Loucy (cell line): ENCODE measurements around the gene FUS.
"Not testable (repeated sequence)": the region's sequence is repeated elsewhere in the genome, so short reads cannot be mapped to it uniquely, and the experiment has no call there.

Source experiments
- H2AFZ ChIP-seq: fragments of 200-600 bp; sonication (generic); 2 replicates; pipeline ENCODE4 v1.6.0; 2016; ENCODE audit warnings: antibody characterized with exemption, mild to moderate bottlenecking, low read length, moderate library complexity
- H3F3A ChIP-seq: fragments of 200-600 bp; 2 replicates; pipeline ENCODE4 v1.6.0; 2016; ENCODE audit warnings: antibody characterized with exemption, low read depth, mild to moderate bottlenecking
- H3K27me3 ChIP-seq: fragments of 200-600 bp; sonication (generic); 2 replicates; pipeline ENCODE4 v1.6.1; 2014; ENCODE audit warnings: low read length, mild to moderate bottlenecking; ENCODE audit not compliant: insufficient read depth, poor library complexity, severe bottlenecking
- H3K36me3 ChIP-seq: fragments of 200-600 bp; sonication (generic); 2 replicates; pipeline ENCODE4 v1.6.1; 2016; ENCODE audit warnings: low read length; ENCODE audit not compliant: insufficient read depth
- H3K4me1 ChIP-seq: fragments of 200-600 bp; sonication (generic); 2 replicates; pipeline ENCODE4 v1.5.1; 2014; ENCODE audit warnings: low read length, mild to moderate bottlenecking; ENCODE audit not compliant: insufficient read depth, poor library complexity, severe bottlenecking
- H3K4me2 ChIP-seq: fragments of 200-600 bp; sonication (generic); 2 replicates; pipeline ENCODE4 v1.6.0; 2014; ENCODE audit warnings: antibody characterized with exemption, low read length, low read depth, mild to moderate bottlenecking; ENCODE audit not compliant: poor library complexity, severe bottlenecking
- H3K4me3 ChIP-seq: fragments of 200-600 bp; sonication (generic); 2 replicates; pipeline ENCODE4 v1.5.1; 2014; ENCODE audit warnings: low read length, mild to moderate bottlenecking, mixed read lengths; ENCODE audit not compliant: poor library complexity, severe bottlenecking
- H3K79me2 ChIP-seq: fragments of 200-600 bp; sonication (generic); 2 replicates; pipeline ENCODE4 v1.6.1; 2014; ENCODE audit warnings: low read length; ENCODE audit not compliant: insufficient read depth
- H3K9ac ChIP-seq: fragments of 200-600 bp; sonication (generic); 2 replicates; pipeline ENCODE4 v1.6.0; 2014; ENCODE audit warnings: mild to moderate bottlenecking, low read depth, low read length, moderate library complexity; ENCODE audit not compliant: poor library complexity, severe bottlenecking
- H3K9me2 ChIP-seq: fragments of 200-600 bp; sonication (generic); replicated peaks from 2 replicates; pipeline ENCODE4 v1.6.1; 2016; ENCODE audit warnings: low read depth, low read length, mixed read lengths
- H3K9me3 ChIP-seq: fragments of 200-600 bp; sonication (generic); 2 replicates; pipeline ENCODE4 v1.6.1; 2014; ENCODE audit warnings: mild to moderate bottlenecking, antibody characterized with exemption, low read length, low read depth; ENCODE audit not compliant: insufficient read depth
- H4K20me1 ChIP-seq: fragments of 200-600 bp; sonication (generic); 2 replicates; pipeline ENCODE4 v1.6.0; 2014; ENCODE audit warnings: antibody characterized with exemption, low read length, mild to moderate bottlenecking; ENCODE audit not compliant: insufficient read depth, poor library complexity, severe bottlenecking
- CTCF ChIP-seq: fragments of 200-600 bp; sonication (generic); conservative IDR thresholded peaks from 2 replicates; pipeline ENCODE4 v1.5.1; 2014; ENCODE audit warnings: mild to moderate bottlenecking, antibody characterized with exemption, low read length
- EZH2phosphoT487 ChIP-seq: fragments of 200-600 bp; IDR thresholded peaks from 2 replicates; pipeline ENCODE4 v1.6.1; 2018; ENCODE audit warnings: antibody characterized with exemption, mild to moderate bottlenecking, moderate library complexity, borderline replicate concordance

FUS gene

GRCh38 chr16:31138621-31139578 lies 41.0 kb upstream of the FUS start:
- Histone ChIP-seq H3K79me2 (no peaks in the 10 kb centered on the region), H4K20me1 (no peaks in the 10 kb centered on the region), H3K4me3 (no peak overlapping the region), H3F3A (no peaks in the 10 kb centered on the region), H3K4me1 (peaks cover 16% of the 10 kb centered on the region), H3K9me2 (no peaks in the 10 kb centered on the region), H3K9ac (no peak overlapping the region), H3K4me2 (no peak overlapping the region), H3K36me3 (no peaks in the 10 kb centered on the region), H2AFZ (no peak overlapping the region), H3K9me3 (no peaks in the 10 kb centered on the region), H3K27me3 (no peaks in the 10 kb centered on the region)
- TF ChIP-seq EZH2phosphoT487 = no peak
- no peak for TF ChIP-seq CTCF

- H2AFZ ChIP-seq, H3K79me2 ChIP-seq, H3K27me3 ChIP-seq, H3K9me2 ChIP-seq, H4K20me1 ChIP-seq, H3F3A ChIP-seq, H3K9me3 ChIP-seq, H3K36me3 ChIP-seq: not testable (repeated sequence)
- Histone ChIP-seq H3K9ac (peak overlapping the region; percentile 72), H3K4me2 (peak overlapping the region; percentile 88), H3K4me3 (peak overlapping the region; percentile 69), H3K4me1 (peaks cover 16% of the 10 kb centered on the region)
Measured at GRCh38 chr16:31141071-31141469, 38.9 kb upstream of the FUS start.

DNA sequence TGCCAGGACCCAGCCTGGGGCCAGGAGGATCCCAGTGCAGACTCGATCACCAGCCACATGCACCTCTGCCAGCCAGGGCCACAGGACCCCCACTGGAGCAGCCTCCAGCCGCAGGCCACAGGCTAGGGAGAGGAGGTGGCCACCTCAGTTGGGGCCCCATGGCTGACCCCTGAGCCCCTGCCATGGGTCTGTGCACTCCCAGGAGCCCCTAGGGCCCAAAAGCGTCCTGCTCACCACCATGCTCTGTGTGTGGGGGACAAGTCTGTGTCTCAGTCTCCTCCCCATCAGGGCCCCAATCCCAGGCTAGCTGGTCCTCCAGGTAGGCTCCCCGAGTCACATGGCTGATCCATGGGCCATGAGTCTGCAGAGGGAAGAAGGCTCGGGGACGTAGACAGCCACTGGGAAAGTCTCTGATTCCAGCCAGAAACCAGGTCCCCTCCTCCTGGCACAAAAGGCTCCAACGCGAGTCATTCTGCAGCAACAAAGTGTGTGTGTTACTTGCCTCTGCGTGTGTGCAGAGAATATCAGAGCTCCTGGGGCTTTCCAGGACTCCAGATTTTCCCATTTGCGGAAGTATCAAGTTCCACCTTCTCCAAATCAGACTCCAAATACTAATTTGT lies 38.3 kb upstream of the FUS start:
- H4K20me1 ChIP-seq = no peaks in the 10 kb centered on the region
- no peaks in the 10 kb centered on the region for H3K36me3 ChIP-seq
- TF ChIP-seq EZH2phosphoT487 (no peak), CTCF (no peak)
- peak overlapping the region; percentile 72 for H3K9ac ChIP-seq
- H3K9me2 ChIP-seq = no peaks in the 10 kb centered on the region
- H3K9me3 ChIP-seq = no peaks in the 10 kb centered on the region
- H3K4me1 ChIP-seq = peaks cover 16% of the 10 kb centered on the region
- peak overlapping the region; percentile 88 for H3K4me2 ChIP-seq
- no peaks in the 10 kb centered on the region for H3K27me3 ChIP-seq
- peak overlapping the region; percentile 69 for H3K4me3 ChIP-seq
- no peaks in the 10 kb centered on the region for H3F3A ChIP-seq
- no peaks in the 10 kb centered on the region for H3K79me2 ChIP-seq
- peak overlapping the region; percentile 89 for H2AFZ ChIP-seq
